Skeletal muscle tissue (tissue), 4 donors: Measurements from ENCODE around the gene JAZF1. TPM values are rescaled to one million over a fixed set of nuclear protein-coding genes. Genes with fewer than 3 reads are reported as not detected.
"Not testable (repeated sequence)": the region's sequence is repeated elsewhere in the genome, so short reads cannot be mapped to it uniquely, and the experiment has no call there.

Experiments
- H3K27ac ChIP-seq: one replicate; pipeline ENCODE4 v1.7.0; 2013; ENCODE audit warnings: mild to moderate bottlenecking, low read depth, low read length, inconsistent platforms
- H3K27me3 ChIP-seq, 3 donors: one replicate each; pipeline ENCODE4 v1.7.0; 2013; ENCODE audit warnings: low read length in 3 of 3; ENCODE audit not compliant: control insufficient read depth in 3 of 3, insufficient read depth in 3 of 3
- H3K36me3 ChIP-seq, 3 donors: one replicate each; pipeline ENCODE4 v1.7.0; 2013; ENCODE audit warnings: low read length in 3 of 3; ENCODE audit not compliant: control insufficient read depth in 3 of 3, insufficient read depth in 3 of 3
- H3K4me1 ChIP-seq, 3 donors: one replicate each; pipeline ENCODE4 v1.7.0; 2013; ENCODE audit warnings: low read length in 3 of 3, mild to moderate bottlenecking in 3 of 3; ENCODE audit not compliant: control insufficient read depth in 3 of 3, insufficient read depth in 3 of 3
- H3K4me3 ChIP-seq, 3 donors: one replicate each; pipeline ENCODE4 v1.7.0; 2013; ENCODE audit warnings: low read length in 3 of 3
- H3K9ac ChIP-seq, 3 donors: one replicate each; pipeline ENCODE4 v1.7.0; 2013; ENCODE audit warnings: low read length in 3 of 3, mild to moderate bottlenecking in 3 of 3, moderate library complexity in 2 of 3, low read depth in 1 of 3
- H3K9me3 ChIP-seq, 3 donors: one replicate each; pipeline ENCODE4 v1.7.0; 2013; ENCODE audit warnings: low read length in 3 of 3; ENCODE audit not compliant: control insufficient read depth in 3 of 3
- total RNA-seq: library from RNA; depleted of rRNA; stranded (reverse); fragments of >200 nt; gene quantifications from one replicate; pipeline ENCODE4 v1.2.3, GENCODE V29; 2014
- donor health status: Osteomylitis.

JAZF1 gene
- total RNA-seq, 1 donor from 2014 or later: 7.3 TPM

GRCh38 chr7:27868131-27868550 is 312.5 kb downstream of the JAZF1 start:
- Histone ChIP-seq H3K9ac (no peak overlapping the region), H3K36me3 (peaks cover 0 to 2% (median 0%) of the 10 kb centered on the region in 3 donors), H3K27ac (no peak overlapping the region), H3K4me1 (no peaks in the 10 kb centered on the region), H3K27me3 (no peaks in the 10 kb centered on the region), H3K9me3 (no peaks in the 10 kb centered on the region), H3K4me3 (no peak overlapping the region)

- Histone ChIP-seq H3K36me3 (peaks cover 0 to 2% (median 0%) of the 10 kb centered on the region in 3 donors), H3K9ac (no peak overlapping the region), H3K9me3 (no peaks in the 10 kb centered on the region), H3K4me3 (no peak overlapping the region), H3K27me3 (no peaks in the 10 kb centered on the region), H3K27ac (no peak overlapping the region), H3K4me1 (no peaks in the 10 kb centered on the region)
These were observed 313.5 kb downstream of the JAZF1 start for GRCh38 chr7:27866828-27867672.

GRCh38 chr7:27866256-27866655 is 314.3 kb downstream of the JAZF1 start:
- no peaks in the 10 kb centered on the region for H3K4me1 ChIP-seq
- H3K4me3 ChIP-seq: no peak overlapping the region
- H3K27me3 ChIP-seq: no peaks in the 10 kb centered on the region
- H3K9ac ChIP-seq: no peak overlapping the region
- H3K36me3 ChIP-seq: peaks cover 0 to 2% (median 0%) of the 10 kb centered on the region in 3 donors
- no peak overlapping the region for H3K27ac ChIP-seq
- no peaks in the 10 kb centered on the region for H3K9me3 ChIP-seq

GRCh38 chr7:27863880-27864279 is 316.7 kb downstream of the JAZF1 start:
- H3K9ac ChIP-seq: no peak overlapping the region
- H3K4me3 ChIP-seq: no peak overlapping the region
- no peak overlapping the region for H3K27ac ChIP-seq
- no peaks in the 10 kb centered on the region for H3K4me1 ChIP-seq
- no peaks in the 10 kb centered on the region for H3K9me3 ChIP-seq
- H3K27me3 ChIP-seq: no peaks in the 10 kb centered on the region
- H3K36me3 ChIP-seq: peaks cover 0 to 2% (median 0%) of the 10 kb centered on the region in 3 donors

GRCh38 chr7:27861747-27862146 is 318.8 kb downstream of the JAZF1 start:
- peaks cover 0 to 2% (median 0%) of the 10 kb centered on the region in 3 donors for H3K36me3 ChIP-seq
- H3K9ac ChIP-seq: no peak overlapping the region
- no peaks in the 10 kb centered on the region for H3K27me3 ChIP-seq
- no peak overlapping the region for H3K4me3 ChIP-seq
- H3K27ac ChIP-seq: no peak overlapping the region
- H3K4me1 ChIP-seq: no peaks in the 10 kb centered on the region
- no peaks in the 10 kb centered on the region for H3K9me3 ChIP-seq

GRCh38 chr7:27860800-27861199 is 319.8 kb downstream of the JAZF1 start:
- Histone ChIP-seq H3K4me1 (no peaks in the 10 kb centered on the region), H3K9me3 (no peaks in the 10 kb centered on the region), H3K4me3 (no peak overlapping the region), H3K27me3 (no peaks in the 10 kb centered on the region), H3K36me3 (no peaks in the 10 kb centered on the region), H3K27ac (no peak overlapping the region), H3K9ac (no peak overlapping the region)

GRCh38 chr7:27856703-27857485 is 323.7 kb downstream of the JAZF1 start:
- not testable (repeated sequence) for H3K9me3 ChIP-seq, H3K9ac ChIP-seq, H3K36me3 ChIP-seq, H3K27ac ChIP-seq, H3K4me3 ChIP-seq, H3K27me3 ChIP-seq, H3K4me1 ChIP-seq

- Histone ChIP-seq H3K36me3 (no peaks in the 10 kb centered on the region), H3K4me3 (no peak overlapping the region), H3K4me1 (no peaks in the 10 kb centered on the region), H3K9me3 (no peaks in the 10 kb centered on the region), H3K9ac (no peak overlapping the region), H3K27me3 (no peaks in the 10 kb centered on the region), H3K27ac (no peak overlapping the region)
These were observed 330.1 kb downstream of the JAZF1 start for GRCh38 chr7:27850531-27850930.

GRCh38 chr7:27846388-27846787 is 334.2 kb downstream of the JAZF1 start:
- H3K4me1 ChIP-seq: peaks cover 0 to 4% (median 0%) of the 10 kb centered on the region in 3 donors
- no peak overlapping the region for H3K27ac ChIP-seq
- no peaks in the 10 kb centered on the region for H3K36me3 ChIP-seq
- no peak overlapping the region for H3K9ac ChIP-seq
- no peaks in the 10 kb centered on the region for H3K9me3 ChIP-seq
- no peaks in the 10 kb centered on the region for H3K27me3 ChIP-seq
- H3K4me3 ChIP-seq: no peak overlapping the region
